AG10803 (cell line): ENCODE results near the gene NPLOC4.

Experiments
- DNase-seq: peaks from one replicate; pipeline ENCODE4 v3.0.0; 2010; ENCODE audit warnings: low read depth
- H3K4me3 ChIP-seq: 2 replicates; pipeline ENCODE4 v1.5.1; 2011; ENCODE audit warnings: mild to moderate bottlenecking, low read length, control low read depth
- TF ChIP-seq, protein P1 (sequence below): conservative IDR thresholded peaks from 2 replicates; pipeline ENCODE4 v1.5.1; 2011; ENCODE audit warnings: mild to moderate bottlenecking, low read length, control low read depth, inconsistent platforms

The NPLOC4 gene

DNA sequence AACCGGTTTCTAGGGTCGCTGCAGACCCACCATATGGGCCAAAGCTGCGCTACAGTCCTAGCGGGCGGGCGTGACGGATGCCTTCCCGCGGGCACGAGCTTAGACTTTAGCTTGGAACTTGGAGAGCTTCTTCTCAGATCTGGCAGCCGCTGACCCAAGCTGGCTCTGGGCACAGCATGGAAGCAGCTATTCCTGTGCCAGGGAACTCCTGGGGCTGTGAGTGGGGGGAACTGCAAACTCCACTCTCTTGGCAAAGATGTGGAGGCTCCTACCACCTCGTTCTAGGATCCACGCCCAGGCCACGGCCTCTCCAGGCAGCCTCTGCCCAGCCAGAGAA is 93.6 kb downstream of the NPLOC4 start:
- H3K4me3 ChIP-seq = no peak overlapping the region
- DNase-seq = no peak
- TF ChIP-seq, protein P1, sequence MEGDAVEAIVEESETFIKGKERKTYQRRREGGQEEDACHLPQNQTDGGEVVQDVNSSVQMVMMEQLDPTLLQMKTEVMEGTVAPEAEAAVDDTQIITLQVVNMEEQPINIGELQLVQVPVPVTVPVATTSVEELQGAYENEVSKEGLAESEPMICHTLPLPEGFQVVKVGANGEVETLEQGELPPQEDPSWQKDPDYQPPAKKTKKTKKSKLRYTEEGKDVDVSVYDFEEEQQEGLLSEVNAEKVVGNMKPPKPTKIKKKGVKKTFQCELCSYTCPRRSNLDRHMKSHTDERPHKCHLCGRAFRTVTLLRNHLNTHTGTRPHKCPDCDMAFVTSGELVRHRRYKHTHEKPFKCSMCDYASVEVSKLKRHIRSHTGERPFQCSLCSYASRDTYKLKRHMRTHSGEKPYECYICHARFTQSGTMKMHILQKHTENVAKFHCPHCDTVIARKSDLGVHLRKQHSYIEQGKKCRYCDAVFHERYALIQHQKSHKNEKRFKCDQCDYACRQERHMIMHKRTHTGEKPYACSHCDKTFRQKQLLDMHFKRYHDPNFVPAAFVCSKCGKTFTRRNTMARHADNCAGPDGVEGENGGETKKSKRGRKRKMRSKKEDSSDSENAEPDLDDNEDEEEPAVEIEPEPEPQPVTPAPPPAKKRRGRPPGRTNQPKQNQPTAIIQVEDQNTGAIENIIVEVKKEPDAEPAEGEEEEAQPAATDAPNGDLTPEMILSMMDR = no peak

DNA sequence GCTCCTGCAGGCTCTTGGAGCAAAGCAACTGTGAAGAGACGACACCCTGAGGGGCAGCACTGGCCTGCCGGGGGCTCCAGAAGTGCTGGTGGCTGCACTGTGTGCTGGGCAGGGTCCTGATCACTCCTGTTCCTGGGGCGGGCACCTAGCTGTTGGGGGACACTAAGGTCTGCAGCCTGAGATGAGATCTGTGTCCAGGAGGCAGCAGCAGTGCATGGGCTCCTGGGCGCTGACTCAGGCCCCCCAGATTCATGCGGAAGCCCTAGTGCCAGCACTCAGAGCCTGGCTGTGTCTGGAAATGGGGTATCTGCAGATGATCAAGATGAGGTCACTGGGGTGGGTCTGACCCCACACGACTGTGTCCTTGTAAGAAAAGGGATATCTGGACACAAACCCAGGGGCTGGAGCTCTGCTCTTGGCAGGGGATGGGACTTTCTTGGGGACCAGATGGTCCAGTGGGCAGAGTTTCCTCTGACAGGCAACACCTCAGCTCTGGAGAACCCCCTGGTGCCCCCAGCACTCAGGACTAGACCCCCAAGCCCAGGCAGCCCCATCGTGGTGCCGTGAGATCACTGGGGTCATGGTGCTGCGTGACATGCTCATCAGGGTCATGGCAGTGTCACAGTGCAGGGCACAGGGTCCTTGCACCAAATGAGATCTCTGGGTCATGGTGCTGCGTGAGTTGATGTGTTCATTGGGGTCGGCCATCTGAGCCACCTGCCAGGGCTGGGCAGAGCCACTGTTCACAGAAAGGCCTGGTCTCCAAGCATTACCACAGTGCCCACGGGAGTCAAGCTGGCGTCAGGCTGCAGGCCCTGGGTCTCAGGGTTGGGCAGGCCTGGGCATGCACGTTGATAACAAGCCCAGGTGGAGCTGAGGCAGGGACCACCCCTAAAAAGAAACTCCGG is 94.2 kb downstream of the NPLOC4 start:
- no peak for DNase-seq
- H3K4me3 ChIP-seq = no peak overlapping the region
- TF ChIP-seq, protein P1 = no peak

DNA sequence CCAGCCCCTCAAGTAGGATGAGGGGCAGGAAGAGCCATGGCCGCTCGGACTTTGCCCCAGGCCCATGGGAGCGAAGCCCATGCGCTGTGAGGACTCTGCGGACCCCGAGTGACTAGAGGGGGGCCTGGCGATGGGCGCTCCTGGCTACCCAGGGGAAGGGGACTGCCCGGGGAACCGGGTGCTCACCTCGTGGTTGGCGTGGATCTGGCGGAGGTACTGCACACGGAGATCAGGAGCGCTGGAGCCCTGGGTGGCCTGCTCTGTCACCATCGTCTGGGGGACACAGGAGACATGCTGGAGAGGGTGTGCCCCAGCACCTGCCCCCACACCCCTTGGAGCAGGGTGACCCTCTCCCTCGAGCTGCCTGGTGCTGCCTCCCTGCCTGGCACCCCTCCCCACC is 95.8 kb downstream of the NPLOC4 start:
- DNase-seq = no peak
- H3K4me3 ChIP-seq = no peak overlapping the region
- TF ChIP-seq, protein P1 = no peak

DNA sequence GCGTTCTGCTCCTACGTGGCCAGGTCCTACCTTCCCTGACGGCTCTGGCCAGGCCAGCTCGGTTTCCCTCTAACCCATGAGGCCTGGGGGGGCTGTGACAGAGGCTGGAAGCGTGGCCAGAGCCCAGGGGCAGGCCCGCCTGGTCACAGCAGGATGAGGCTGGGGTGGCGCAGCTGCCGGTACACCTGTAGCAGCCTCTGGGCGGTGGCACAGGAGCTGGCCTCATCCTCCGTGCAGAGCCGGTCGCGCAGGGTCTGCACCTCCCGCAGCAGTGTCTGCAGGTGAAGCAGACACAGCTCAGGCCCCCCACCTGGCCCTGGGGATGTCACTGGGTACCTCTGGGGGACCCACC is 96.3 kb downstream of the NPLOC4 start:
- no peak overlapping the region for H3K4me3 ChIP-seq
- TF ChIP-seq, protein P1 = no peak
- DNase-seq = no peak

DNA sequence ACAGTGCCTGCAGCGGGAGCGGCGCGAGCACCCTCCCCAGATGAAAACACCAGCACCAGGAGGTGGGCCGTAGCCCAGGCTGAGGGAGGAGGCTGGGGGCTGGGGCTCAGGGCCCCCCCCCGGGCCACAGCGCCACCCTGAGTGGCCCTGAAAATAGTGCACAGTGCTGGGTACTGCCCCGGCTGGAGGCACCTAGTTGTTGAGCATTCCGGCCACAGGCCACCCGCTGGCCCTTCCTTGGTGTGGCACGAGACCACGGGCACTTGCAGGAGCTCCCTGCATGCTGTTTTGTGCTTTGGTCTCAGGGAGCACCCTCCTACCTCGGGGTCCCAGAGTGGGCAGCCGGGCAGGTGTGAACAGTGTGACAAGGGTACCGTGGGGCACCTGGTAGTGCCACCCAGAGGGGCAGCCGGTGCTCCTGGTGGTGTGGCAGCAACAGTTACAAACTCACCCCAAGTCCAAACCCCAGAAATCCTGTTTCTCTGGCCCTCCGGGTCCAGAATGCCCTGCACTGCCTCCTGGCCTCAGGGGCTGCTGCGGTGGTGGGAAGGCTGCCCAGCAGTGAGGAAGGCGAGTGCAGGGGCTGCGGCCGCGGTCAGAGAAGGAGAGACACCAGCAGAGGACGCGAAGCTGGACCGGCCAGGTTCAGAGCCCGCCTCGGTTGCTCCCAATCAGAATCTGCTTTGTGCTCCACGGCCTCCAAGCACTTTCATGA is 96.8 kb downstream of the NPLOC4 start:
- TF ChIP-seq, protein P1 = no peak
- no peak overlapping the region for H3K4me3 ChIP-seq
- DNase-seq = no peak

DNA sequence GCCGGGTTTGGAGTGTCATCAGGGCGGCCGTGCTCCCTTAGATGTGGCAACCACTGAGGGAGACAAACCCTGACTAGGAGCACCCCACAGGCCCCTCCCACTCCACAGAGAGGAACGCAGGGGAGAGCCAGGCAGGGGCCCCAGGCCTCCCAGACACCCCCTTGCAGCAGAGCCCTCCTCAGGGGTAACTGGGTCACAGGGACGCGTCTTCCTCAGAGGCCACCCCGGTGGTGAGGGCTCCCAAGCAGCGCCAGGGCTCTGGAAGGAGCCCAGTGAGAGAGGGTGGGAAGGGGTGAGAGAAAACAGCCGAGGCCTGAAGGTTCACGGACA is 97.4 kb downstream of the NPLOC4 start:
- no peak for DNase-seq
- H3K4me3 ChIP-seq = no peak overlapping the region
- TF ChIP-seq, protein P1 = no peak
